HG02642 (cell line): ENCODE results near the gene PDGFRB.
"Not testable (repeated sequence)": the region's sequence is repeated elsewhere in the genome, so short reads cannot be mapped to it uniquely, and the experiment has no call there.

Source experiments
- ATAC-seq: cut with Tn5 transposase; IDR thresholded peaks from one replicate; pipeline ENCODE4 v1.9.1; 2021; ENCODE audit warnings: mild to moderate bottlenecking; ENCODE audit not compliant: unreplicated experiment, poor library complexity

The PDGFRB gene

DNA sequence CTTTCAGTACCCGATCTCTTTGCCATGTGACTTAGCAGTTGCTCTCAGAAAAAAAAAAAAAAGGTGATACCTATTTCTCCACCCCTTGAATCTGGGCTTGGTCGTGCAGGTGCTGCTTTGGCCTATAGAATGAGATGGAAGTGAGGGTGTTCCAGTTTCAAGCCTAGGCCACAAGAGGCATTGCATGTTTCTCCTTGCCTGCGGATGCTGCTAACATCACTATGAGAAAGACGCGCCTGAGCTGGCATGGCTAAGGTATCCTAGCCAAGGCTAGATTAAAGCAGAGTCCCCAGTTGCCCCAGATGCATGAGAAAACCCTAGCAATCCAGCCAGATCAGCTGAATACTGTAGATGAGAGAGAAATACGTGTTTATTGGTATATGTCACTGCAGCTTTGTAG lies 54.6 kb downstream of the PDGFRB start:
- no peak for ATAC-seq

DNA sequence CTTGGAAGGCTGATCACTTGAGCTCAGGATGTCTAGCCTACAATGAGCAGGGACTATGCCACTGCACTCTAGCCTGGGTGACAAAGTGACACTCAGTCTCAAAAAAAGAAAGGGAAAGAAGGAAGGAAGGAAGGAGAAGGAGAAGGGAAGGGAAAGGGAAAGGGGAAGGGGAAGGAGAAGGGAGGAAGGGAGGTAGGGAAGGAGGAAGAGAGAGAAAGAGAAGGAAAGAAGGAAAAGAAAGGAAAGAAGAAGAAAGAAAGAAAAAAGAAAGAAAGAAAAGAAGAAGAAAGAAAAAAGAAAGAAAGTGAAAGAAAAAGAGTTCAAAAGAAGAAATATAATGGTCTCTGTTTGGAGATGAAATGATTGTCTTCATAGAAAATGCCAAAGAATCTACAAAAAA lies 58.5 kb downstream of the PDGFRB start:
- no peak for ATAC-seq

DNA sequence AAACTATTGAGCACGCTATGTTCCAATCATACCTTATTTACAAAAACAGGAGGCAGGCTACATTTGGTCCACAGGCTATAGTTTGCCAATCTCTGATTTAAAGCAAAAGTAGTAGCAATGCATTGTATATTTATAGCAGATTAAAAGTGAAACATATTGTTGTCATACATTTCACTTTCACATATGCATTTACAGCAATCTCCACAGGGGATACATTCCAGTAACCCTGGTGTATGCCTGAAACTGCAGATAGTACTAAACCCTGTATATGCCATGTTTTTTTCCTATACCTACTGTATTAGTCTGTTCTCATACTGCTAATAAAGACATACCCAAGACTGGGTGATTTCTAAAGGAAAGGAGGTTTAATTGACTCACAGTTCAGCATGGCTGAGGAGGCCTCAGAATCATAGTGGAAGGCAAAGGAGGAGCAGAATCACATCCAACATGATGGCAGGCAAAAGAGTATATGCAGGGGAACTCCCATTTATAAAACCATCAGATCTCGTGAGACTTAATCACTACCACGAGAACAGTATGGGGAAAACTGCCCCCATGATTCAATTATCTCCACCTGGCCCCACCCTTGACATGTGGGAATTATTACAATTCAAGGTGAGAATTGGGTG lies 63.4 kb downstream of the PDGFRB start:
- peak; percentile 59 for ATAC-seq

DNA sequence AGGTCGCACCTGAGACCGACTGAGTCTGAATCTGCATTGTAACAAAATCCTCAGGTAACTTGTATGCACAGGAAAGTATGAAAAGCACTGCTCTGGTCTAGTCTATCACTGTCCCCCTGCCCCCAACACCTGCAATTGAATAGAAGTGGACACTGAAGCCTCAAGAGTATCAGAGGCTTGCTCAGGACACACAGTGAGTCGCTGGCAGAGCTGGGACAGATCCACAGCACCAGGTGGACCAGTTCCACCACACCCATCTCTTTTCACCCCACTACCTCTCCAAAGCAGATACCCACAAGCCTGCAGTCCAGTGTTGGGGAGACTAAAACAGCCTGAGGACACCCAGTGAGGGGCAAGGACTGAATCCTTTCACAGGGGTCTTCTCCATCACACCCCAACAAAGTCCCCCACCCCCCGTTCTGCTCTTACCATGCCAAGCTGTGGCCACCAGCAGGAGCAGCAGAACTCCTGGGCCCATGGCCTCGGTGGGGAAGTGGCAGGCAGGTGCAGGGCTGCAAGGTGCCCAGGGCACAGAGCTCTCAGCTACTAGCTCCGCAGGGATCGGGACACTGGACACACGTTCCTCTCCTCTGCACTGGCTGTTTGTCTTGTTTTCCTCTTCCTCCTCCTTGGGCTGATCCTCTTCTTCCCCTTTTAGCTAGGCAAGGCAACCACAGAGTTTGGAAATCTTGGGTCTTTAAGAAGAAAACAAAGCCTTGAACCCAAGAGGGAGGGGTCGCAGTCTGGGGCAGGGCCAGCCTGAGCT lies 69.5 kb downstream of the PDGFRB start, which contains the start of gene CSF1R:
TSS of gene CSF1R (minus strand) at position 605 of the 766 bp plus-strand sequence. CDS start at position 478, 127 bp downstream.
- ATAC-seq: no peak

DNA sequence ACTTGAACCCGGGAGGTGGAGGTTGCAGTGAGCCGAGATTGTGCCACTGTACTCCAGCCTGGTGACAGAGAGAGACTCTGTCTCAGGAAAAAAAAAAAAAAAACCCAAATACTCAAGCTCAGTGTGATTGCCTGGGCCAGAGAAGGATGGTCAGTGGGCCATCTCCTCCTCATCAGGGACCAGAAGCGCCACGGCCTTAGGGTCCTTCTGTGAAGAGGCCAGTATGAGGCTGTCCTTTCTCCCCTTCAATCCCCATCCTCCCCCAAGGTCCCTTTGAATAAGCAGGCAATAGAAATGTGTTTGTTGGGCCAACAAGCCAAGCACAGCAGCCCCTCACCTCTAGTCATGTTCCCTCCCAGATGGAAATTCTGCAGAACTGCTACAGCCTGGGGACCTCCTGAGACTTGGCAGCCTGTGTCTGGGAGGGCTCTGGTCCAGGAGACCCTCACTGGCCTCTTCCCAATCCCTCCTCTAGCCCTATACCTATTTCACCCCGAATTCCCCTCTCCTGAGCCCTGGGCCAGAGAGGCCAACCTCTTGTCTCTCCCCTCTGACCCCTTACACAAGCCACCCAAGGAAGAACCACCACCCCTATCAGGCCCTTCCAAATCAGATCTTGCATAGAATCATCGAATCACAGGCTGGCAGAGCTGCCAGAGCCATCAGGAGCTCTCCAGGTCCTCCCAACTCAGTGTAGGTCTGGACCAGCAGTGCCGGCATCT lies 70.3 kb downstream of the PDGFRB start:
- no peak for ATAC-seq

DNA sequence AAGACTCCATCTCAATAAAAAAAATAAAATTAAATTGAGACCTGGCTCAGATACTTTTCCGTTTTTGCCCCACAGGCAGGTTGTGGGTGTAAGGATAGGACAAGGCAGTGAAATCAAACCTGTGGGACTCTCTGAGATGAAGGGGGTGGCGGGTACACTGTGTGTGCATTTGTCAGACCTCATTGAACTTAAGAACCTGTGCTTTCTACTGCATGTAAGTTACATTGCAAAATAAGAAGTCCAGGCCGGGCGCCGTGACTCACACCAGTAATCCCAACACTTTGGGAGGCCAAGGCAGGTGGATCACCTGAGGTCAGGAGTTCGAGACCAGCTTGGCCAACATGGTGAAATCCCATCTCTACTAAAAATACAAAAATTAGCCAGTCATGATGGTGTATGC lies 70.9 kb downstream of the PDGFRB start:
- ATAC-seq: not testable (repeated sequence)

DNA sequence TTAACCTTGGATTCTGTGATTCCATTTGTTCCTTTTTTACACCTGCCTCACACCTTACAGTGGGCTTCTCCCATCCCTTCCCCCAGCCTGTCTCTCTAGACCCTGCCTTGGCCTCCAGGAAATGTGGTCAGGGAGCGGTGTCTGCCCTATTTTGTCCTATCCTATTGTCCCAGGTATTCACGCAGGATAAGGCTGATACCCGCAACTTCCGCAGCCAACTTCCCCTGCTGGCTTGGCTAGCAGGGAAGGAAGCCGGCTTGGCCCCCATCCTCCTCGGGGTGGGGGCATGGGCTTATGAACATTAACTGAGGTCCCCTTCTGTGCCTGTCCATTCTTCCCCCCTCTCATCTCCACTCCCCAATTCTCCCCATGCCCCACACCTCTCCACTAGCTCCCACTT lies 72.8 kb downstream of the PDGFRB start:
- no peak for ATAC-seq

DNA sequence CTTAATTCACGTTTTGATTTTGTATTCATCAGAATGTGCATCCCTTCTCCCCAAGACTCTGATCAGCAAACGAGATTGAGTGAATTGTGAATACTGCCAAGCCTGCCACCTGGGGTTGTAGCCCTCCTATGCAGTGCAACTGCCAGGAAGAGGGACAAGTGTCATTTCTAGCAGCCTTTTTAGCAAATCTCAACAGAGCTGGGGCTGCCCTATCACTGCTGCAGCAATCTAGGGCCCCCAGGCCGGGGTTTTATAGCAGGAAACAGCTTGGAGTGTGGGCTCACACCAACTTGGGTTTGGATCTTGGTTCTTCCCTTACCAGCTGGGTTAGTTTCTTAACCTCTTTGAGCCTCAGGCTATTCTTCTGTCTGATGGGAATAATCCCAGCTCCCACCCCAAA lies 73.3 kb downstream of the PDGFRB start:
- ATAC-seq: peak; percentile 15

DNA sequence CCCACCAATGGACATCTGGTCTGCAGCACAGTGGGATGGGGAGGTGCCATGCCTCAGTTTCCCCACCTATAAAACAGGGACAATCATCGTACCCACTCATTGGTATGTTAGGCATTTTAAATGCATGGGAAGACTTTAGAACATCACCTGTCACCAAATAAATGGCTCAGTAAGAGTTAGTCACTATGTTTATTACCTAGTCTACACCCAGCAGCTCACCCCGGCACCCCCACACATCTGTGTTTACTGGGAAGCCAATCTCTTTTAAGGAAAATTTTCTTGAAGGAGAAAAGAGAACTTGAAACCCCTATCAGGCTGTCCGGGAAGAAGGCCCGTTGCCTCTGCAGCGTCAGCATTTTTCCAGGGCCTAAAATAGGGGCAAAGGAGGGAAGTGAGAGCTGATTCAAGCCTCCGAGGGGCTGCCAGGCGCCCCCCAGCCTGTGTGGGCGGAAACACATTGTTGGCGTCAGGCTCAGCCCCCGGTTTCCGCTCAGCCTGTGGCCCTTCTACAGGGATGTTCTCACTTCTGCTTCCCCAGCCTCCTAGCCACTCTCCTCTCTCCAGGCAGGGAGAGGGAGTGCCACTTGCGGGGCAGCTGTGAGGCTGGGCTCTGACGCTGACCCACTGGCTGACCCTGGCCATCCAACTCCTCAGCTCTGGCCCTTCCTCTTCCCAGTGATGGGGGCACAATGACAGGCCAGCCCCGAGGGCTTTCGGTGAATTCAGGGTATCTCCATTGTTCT lies 73.9 kb downstream of the PDGFRB start:
- peak; percentile 77 for ATAC-seq

DNA sequence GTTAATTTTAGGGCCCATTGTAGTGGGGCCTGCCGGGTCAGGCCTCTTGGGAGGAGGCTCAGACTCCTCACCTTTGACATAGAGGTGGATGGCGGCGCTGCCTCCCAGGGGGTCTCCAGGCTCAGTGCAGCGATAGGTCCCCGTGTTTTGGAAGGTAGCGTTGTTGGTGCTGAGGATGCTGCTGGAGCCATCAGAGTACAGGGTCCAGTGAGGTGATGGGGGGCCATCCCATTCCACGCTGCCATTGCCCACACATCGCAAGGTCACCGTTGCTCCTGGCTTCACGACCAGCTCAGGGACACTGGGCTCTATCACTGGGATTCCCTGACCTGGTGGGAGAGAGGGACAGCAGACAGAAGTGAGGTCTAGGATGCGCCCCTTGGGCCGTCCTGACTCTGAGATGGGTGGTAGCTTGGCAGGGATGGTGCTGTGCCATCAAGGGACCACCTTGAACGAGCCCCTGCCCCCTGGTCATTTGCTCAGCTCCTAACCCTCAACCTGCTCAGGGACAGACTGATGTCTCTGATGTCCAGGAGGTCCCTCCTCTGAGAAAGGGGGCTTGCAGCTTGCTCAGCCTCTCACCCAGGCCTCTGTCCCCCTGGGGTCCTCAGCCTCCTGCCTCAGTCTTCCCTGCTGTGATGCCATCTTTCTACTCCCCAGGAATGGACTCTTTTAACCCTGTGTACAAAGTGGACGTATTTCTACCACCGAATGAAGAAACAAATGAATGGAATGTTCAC lies 74.8 kb downstream of the PDGFRB start:
- no peak for ATAC-seq

DNA sequence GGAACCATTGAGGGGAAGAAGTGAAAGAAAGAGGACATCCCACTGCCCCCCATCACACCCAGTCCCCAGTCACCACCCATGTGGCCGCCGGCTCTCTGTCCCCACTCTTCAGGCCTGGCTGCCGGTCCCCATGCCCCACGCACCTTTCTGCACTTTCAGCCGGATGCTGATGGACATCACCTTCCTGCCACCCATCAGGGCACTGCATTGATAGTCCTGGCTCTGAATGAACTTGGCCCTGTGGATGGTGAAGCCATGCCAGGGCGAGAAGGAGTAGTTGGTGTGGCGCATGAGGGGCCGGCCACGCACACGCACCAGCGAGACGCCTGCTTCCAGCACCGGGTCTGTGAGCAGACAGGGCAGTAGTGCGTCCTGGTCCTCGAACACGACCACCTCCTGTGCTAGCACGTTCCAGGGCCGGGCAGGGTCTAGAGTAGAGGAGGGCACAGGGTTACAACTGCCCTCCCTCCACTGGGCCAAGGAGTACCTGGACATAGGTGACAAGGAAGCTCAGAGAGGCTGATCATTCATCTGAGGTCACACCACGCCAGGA lies 75.7 kb downstream of the PDGFRB start:
- no peak for ATAC-seq

DNA sequence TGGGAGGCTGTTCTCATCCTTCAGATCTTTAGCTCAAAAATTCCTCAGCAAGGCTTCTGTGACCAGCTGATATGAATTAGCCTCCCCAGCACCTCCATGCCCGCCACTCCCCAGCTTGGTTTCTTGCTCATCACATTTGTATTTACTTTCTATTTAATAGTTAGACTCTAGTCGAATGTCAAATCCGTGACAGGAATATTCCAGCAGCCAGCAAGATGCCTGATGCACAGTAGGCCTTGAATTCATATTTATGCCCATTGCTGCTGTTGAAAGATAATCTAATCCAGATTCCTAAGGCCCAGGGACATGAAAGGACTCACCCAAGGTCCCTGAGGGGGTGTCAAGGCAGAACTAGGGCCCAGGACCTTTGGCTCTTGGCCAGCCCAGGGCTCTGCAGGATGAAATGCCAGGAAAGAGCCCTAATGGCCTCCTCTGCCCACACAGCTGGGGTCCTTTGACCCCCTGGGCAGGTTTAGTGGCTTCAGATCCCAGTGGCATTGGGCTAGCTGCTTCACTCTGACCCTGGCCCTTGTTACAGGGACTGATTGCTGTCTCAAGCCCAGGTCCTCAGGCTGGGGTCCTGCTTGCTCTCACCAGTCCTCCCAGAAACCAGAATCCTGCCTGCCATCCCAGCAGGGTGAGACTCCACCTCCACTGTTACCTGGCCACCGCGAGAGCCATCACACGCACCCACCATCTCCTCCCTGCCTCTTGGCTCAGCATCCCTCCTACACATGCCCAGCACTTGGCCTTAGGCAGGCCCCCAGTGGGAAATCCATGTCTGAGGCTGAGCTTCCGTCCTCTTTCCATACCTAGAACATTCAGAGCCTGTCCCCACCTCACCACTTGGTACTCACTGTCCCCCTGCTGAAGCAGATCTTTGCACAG lies 76.6 kb downstream of the PDGFRB start:
- ATAC-seq: no peak

DNA sequence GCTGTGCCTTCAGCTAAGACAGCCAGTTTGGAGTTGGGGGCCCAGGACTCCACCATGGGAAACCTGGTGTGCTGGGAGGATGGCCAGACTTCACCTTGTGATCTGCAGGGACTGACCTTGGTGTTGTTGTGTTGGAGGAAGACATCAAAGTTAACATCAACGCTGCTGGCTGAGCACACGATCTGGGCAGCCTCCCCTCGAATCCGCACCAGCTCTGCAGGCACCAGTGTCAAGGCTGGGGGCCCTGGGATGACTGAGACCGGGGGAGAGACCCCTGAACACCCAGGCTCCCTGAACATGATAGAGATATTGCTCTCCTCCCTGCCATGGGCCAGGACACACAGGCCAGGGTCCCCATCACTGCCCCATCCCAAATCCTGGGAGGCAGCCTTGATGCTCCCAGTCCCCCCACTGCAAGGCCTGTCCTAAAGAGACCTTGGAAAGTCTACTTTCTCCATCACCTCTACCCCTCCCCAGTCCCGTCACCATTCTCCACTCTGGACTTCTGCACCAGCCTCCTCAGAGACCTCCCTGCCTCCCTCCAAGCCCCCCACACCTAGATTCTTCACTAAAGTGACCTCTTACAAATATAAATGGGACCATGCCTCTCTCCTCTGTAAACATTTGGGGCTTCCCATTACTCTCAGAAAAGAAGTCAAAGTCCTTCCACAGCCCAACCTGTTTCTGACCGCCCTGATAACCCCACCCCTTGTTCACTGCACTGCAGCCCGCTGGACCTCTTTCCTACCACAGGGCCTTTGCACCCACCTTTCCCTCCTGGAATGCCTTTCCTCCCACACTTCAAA lies 77.4 kb downstream of the PDGFRB start:
- no peak for ATAC-seq

DNA sequence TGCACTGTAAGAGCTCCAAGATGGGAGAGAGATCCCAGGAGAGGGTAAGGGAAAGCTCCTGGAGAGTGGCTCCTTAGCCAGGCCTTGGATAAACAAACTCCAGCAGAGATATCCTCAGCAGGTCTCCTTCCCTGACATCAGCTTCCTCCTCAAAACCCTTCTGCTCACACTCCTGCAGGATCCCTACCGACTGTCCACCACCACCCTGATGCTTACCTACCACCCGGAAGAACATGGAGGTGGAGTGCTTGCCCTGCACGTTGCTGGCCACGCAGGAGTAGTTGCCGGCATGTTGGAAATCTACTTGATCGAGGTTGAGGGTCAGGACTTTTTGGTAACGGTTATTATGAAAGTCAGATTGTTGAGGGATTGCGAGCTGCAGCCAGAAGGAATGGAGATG lies 78.6 kb downstream of the PDGFRB start:
- no peak for ATAC-seq

DNA sequence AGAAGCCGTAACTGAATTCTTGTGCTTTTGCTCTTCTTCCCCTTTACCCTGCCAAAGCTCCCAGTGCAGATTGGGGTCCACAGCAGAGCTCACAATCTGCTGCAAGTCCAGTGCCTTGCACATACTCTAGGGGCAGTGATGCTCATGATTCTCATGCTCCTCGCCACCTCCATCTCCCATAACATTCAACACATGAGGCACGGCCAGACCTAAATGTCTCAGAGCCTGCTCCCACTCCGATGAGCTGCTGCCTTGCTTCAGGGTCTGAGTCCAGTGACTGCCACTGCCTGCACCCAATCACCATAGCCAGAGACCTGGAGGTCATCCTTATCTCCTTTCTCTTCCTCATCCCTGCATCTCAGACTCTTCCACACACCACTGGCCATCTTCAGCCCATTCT lies 79.8 kb downstream of the PDGFRB start:
- ATAC-seq: no peak

DNA sequence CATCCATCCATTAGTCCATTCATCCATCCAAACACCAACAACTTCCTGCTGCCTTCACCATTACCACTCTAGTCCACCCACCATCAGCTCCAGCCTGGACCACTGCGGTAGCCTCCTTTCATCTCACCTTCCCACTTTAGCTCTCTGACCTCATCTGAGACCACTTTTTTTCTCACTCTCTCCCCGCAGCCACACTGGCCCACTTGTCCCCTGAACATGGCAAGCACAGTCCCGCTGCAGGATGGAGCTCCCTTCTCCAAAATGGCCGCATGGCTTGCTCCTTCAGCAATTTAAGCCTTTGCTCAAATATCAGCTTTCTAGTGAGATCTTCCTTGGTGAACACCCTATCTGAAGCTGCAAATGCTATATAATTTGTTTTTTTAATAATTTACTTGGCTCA lies 80.4 kb downstream of the PDGFRB start:
- no peak for ATAC-seq

DNA sequence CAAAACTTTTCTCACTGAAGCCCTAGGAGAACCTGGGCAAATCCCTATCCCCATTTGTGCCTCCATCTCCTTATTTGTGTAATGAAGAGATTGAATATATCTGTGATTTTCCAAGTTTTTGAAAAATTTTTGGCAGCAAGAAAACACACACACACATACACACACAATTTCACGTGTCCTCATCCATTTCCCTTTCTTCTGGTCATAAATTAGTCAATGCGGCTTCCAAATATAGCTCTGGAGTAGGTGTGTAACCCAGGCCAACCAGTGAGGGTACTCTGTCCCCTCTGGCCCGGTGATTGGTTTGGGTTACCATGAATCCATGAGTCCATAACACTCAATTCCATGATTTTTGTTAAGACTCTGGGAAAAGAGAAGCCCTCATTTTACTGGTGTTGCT lies 82.0 kb downstream of the PDGFRB start:
- ATAC-seq: no peak

DNA sequence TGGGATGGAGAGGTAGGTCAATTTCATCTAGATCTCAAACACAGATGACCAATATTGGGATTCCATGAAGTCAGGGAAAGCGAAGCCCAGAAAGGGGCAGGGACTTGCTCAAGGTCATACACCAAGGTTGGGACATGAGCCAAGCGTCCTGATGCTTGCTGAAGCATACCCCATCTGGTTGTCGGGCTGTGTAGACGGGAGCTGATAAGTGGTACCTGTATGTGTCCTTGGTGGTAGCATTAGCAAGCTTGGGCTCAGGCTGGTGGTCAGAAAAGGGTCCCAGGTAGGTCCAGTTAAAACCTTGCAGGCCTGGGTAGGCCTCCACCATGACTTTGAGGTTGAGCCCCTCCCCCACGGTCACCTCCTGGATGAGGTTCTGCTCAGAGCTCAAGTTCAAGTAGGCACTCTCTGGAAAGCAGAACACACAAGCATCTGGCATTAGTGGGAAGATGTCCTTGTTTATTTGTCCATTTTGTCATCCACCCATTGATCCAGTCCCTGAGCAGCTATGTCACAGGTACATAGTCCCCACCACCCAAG lies 82.5 kb downstream of the PDGFRB start:
- no peak for ATAC-seq
